HEK293 (cell line): ENCODE measurements around the gene PLEKHA5.

ENCODE experiments used
- CTCF ChIA-PET: fragments of 350-600 bp; formaldehyde crosslinking; extraction: SDS; loops from one replicate; lab custom pipeline; 2021; ENCODE audit warnings: antibody characterized with exemption; lab: Yijun Ruan, JAX
- POLR2A ChIA-PET: fragments of 300-600 bp; formaldehyde crosslinking; extraction: SDS; loops from one replicate; lab custom pipeline; 2020; ENCODE audit warnings: antibody characterized with exemption, inconsistent platforms; lab: Yijun Ruan, JAX
- H3K27ac ChIP-seq: fragments of 200-500 bp; sonication (Bioruptor generic); 2 replicates; pipeline ENCODE4 v1.5.1; 2014; ENCODE audit warnings: low read depth, low read length, control low read depth, inconsistent platforms; ENCODE audit errors: extremely low read depth
- H3K36me3 ChIP-seq, 2 experiments: fragments of 200-500 bp in 1 of 2; sonication (Bioruptor generic) in 1 of 2; 1 replicate in 1 of 2; 2 replicates in 1 of 2; pipeline ENCODE4 v1.5.1; 2014 to 2017; ENCODE audit warnings: inconsistent platforms in 2 of 2, low read length in 2 of 2; ENCODE audit not compliant: control insufficient read depth in 2 of 2, insufficient read depth in 1 of 2
- H3K4me1 ChIP-seq: fragments of 200-500 bp; sonication (Bioruptor generic); 2 replicates; pipeline ENCODE4 v1.5.1; 2014; ENCODE audit warnings: mild to moderate bottlenecking, low read length, inconsistent platforms; ENCODE audit not compliant: control insufficient read depth, insufficient read depth
- H3K4me3 ChIP-seq: 2 replicates; pipeline ENCODE4 v1.5.1; 2011; ENCODE audit warnings: low read depth, mild to moderate bottlenecking, control low read depth, low read length, moderate library complexity
- H3K9me3 ChIP-seq: fragments of 200-500 bp; sonication (Bioruptor generic); 2 replicates; pipeline ENCODE4 v1.5.1; 2014; ENCODE audit warnings: low read depth, low read length, inconsistent platforms; ENCODE audit not compliant: control insufficient read depth, insufficient read depth
- SCRT2 ChIP-seq: fragments of 450-650 bp; formaldehyde crosslinking; IDR thresholded peaks from 2 replicates; pipeline ENCODE4 v1.5.1; 2016; ENCODE audit warnings: missing biosample characterization, missing genetic modification characterization
- ZEB2 ChIP-seq: fragments of 450-650 bp; formaldehyde crosslinking; IDR thresholded peaks from 2 replicates; pipeline ENCODE4 v1.5.1; 2016; ENCODE audit warnings: missing biosample characterization, missing genetic modification characterization
- ZFP3 ChIP-seq: fragments of 450-650 bp; formaldehyde crosslinking; IDR thresholded peaks from 2 replicates; pipeline ENCODE4 v1.5.1; 2016; ENCODE audit warnings: low read depth, missing biosample characterization, missing genetic modification characterization
- ZFP37 ChIP-seq: fragments of 450-650 bp; formaldehyde crosslinking; IDR thresholded peaks from 2 replicates; pipeline ENCODE4 v1.5.1; 2016; ENCODE audit warnings: missing biosample characterization, missing genetic modification characterization
- ZIC2 ChIP-seq: fragments of 450-650 bp; formaldehyde crosslinking; IDR thresholded peaks from 2 replicates; pipeline ENCODE4 v1.5.1; 2016; ENCODE audit warnings: missing biosample characterization, missing genetic modification characterization
- ZNF16 ChIP-seq: fragments of 450-650 bp; formaldehyde crosslinking; IDR thresholded peaks from 2 replicates; pipeline ENCODE4 v1.5.1; 2016; ENCODE audit warnings: low read depth, missing biosample characterization, missing genetic modification characterization
- ZNF175 ChIP-seq: fragments of 450-650 bp; formaldehyde crosslinking; IDR thresholded peaks from 2 replicates; pipeline ENCODE4 v1.5.1; 2016; ENCODE audit warnings: missing biosample characterization, missing genetic modification characterization
- ZNF184 ChIP-seq: fragments of 450-650 bp; IDR thresholded peaks from 2 replicates; pipeline ENCODE4 v1.5.1; 2018; ENCODE audit warnings: missing biosample characterization, mild to moderate bottlenecking, missing genetic modification characterization
- ZNF239 ChIP-seq: fragments of 450-650 bp; formaldehyde crosslinking; IDR thresholded peaks from 2 replicates; pipeline ENCODE4 v1.5.1; 2016; ENCODE audit warnings: missing biosample characterization, missing genetic modification characterization
- ZNF274 ChIP-seq, 2 experiments: fragments of 200-500 bp in 1 of 2; fragments of 450-650 bp in 1 of 2; sonication (Bioruptor generic) in 1 of 2; formaldehyde crosslinking in 1 of 2; IDR thresholded peaks; 2 replicates each; pipeline versions ENCODE4 v1.5.1 to v1.6.1; 2014 to 2016; ENCODE audit warnings: borderline replicate concordance in 1 of 2, inconsistent platforms in 1 of 2, low read length in 1 of 2, missing biosample characterization in 1 of 2, missing genetic modification characterization in 1 of 2
- ZNF394 ChIP-seq: fragments of 450-650 bp; formaldehyde crosslinking; IDR thresholded peaks from 2 replicates; pipeline ENCODE4 v1.5.1; 2016; ENCODE audit warnings: missing biosample characterization, missing genetic modification characterization, mild to moderate bottlenecking, moderate library complexity, borderline replicate concordance
- ZNF426 ChIP-seq: fragments of 450-650 bp; formaldehyde crosslinking; IDR thresholded peaks from 2 replicates; pipeline ENCODE4 v1.5.1; 2017; ENCODE audit warnings: missing biosample characterization, missing genetic modification characterization, mild to moderate bottlenecking, inconsistent platforms, moderate library complexity
- ZNF433 ChIP-seq: fragments of 450-650 bp; formaldehyde crosslinking; IDR thresholded peaks from 2 replicates; pipeline ENCODE4 v1.5.1; 2016; ENCODE audit warnings: missing biosample characterization, missing genetic modification characterization, low read depth
- ZNF555 ChIP-seq: fragments of 450-650 bp; formaldehyde crosslinking; conservative IDR thresholded peaks from 2 replicates; pipeline ENCODE4 v1.5.1; 2017; ENCODE audit warnings: missing biosample characterization, mild to moderate bottlenecking, missing genetic modification characterization, inconsistent platforms
- ZNF585B ChIP-seq: fragments of 450-650 bp; formaldehyde crosslinking; IDR thresholded peaks from 2 replicates; pipeline ENCODE4 v1.5.1; 2016; ENCODE audit warnings: missing biosample characterization, missing genetic modification characterization
- ZNF654 ChIP-seq: fragments of 450-650 bp; formaldehyde crosslinking; IDR thresholded peaks from 2 replicates; pipeline ENCODE4 v1.5.1; 2016; ENCODE audit warnings: low read depth, missing biosample characterization, missing genetic modification characterization
- TF ChIP-seq, protein P1 (sequence below): fragments of 450-650 bp; formaldehyde crosslinking; IDR thresholded peaks from 2 replicates; pipeline ENCODE4 v1.5.1; 2016; ENCODE audit warnings: missing biosample characterization, missing genetic modification characterization
- TF ChIP-seq, protein P2 (sequence below): fragments of 450-650 bp; formaldehyde crosslinking; IDR thresholded peaks from 2 replicates; pipeline ENCODE4 v1.5.1; 2016; ENCODE audit warnings: missing biosample characterization, missing genetic modification characterization
- TF ChIP-seq, protein P3 (sequence below): fragments of 450-650 bp; formaldehyde crosslinking; IDR thresholded peaks from 2 replicates; pipeline ENCODE4 v1.5.1; 2017; ENCODE audit warnings: missing biosample characterization, missing genetic modification characterization
- TF ChIP-seq, protein P4 (sequence below): fragments of 450-650 bp; formaldehyde crosslinking; IDR thresholded peaks from 2 replicates; pipeline ENCODE4 v1.5.1; 2016; ENCODE audit warnings: missing biosample characterization, missing genetic modification characterization

Gene PLEKHA5

DNA sequence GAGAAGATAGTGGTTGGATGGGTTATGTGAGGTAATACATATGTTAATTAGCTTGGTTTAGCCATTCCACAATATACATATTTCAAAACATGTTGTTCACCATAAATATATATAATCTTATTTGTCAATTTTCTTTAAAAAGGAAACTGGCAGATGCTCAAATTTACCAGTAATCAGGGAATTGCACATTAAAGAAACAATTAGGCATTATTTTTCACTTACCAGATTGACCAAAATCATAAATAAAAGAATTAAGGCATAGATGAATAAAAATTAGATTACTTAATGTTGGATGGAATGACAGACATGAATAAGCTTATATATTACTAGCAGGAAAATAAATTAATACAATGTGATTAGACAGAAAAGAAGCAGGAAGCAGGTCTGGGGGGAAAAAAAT lies 147.2 kb downstream of the PLEKHA5 start:
- H3K27ac ChIP-seq: no peak overlapping the region
- no peaks in the 10 kb centered on the region for H3K9me3 ChIP-seq
- ChIA-PET CTCF (interaction anchor here (3.7 kb wide), 1 partner anchor 12 kb away, joined by 22 read pairs; no protein-coding TSS in a partner anchor), POLR2A (no interaction called here)
- TF ChIP-seq, protein P1, sequence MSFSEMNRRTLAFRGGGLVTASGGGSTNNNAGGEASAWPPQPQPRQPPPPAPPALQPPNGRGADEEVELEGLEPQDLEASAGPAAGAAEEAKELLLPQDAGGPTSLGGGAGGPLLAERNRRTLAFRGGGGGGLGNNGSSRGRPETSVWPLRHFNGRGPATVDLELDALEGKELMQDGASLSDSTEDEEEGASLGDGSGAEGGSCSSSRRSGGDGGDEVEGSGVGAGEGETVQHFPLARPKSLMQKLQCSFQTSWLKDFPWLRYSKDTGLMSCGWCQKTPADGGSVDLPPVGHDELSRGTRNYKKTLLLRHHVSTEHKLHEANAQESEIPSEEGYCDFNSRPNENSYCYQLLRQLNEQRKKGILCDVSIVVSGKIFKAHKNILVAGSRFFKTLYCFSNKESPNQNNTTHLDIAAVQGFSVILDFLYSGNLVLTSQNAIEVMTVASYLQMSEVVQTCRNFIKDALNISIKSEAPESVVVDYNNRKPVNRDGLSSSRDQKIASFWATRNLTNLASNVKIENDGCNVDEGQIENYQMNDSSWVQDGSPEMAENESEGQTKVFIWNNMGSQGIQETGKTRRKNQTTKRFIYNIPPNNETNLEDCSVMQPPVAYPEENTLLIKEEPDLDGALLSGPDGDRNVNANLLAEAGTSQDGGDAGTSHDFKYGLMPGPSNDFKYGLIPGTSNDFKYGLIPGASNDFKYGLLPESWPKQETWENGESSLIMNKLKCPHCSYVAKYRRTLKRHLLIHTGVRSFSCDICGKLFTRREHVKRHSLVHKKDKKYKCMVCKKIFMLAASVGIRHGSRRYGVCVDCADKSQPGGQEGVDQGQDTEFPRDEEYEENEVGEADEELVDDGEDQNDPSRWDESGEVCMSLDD (tag by site-specific recombination): no peak
- TF ChIP-seq ZNF433 (tag by site-specific recombination) (no peak), ZFP37 (tag by site-specific recombination) (no peak), ZFP3 (tag by site-specific recombination) (no peak), ZNF426 (tag by site-specific recombination) (no peak)
- peaks cover 7 to 11% of the 10 kb centered on the region in 2 experiments; a peak in 2 of 3 replicates for H3K36me3 ChIP-seq
- H3K4me1 ChIP-seq: peaks cover 10% of the 10 kb centered on the region
- no peak overlapping the region for H3K4me3 ChIP-seq

DNA sequence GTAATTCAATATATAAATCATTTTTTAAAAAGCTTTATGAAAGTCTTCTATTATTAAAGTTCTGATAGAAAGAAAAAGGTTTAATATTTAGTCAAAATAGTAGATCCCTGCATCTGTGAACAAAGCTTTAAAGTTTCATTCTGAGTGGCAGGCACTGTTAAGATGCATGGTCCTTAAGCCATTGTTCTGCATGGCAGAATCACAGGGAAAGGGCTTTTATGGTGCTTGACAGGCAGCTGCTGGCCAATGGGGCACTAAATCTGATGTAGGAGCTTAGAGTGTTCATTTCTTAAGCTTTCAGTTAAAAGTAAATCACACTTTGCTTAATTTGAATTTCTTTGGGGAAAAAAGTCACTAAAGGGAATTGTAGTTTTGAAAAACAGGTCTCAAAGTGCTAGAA lies 148.2 kb downstream of the PLEKHA5 start:
- H3K4me3 ChIP-seq: no peak overlapping the region
- ChIA-PET POLR2A (interaction anchor here (0.6 kb wide), 1 partner anchor 50 kb away, joined by 3 read pairs; no protein-coding TSS in a partner anchor), CTCF (interaction anchor here (3.7 kb wide), 1 partner anchor 11 kb away, joined by 22 read pairs; no protein-coding TSS in a partner anchor)
- H3K4me1 ChIP-seq: peaks cover 10% of the 10 kb centered on the region
- H3K27ac ChIP-seq: no peak overlapping the region
- no peak for TF ChIP-seq ZNF239 (tag by site-specific recombination)
- no peak for TF ChIP-seq ZNF175 (tag by site-specific recombination)
- TF ChIP-seq ZNF184 (tag by site-specific recombination): no peak
- TF ChIP-seq ZNF555: no peak
- no peak for TF ChIP-seq ZNF394 (tag by site-specific recombination)
- TF ChIP-seq ZNF16 (tag by site-specific recombination): no peak
- TF ChIP-seq ZEB2 (tag by site-specific recombination): no peak
- no peak for TF ChIP-seq ZNF274 (IDR thresholded peaks at IDR 0.05; ENCODE audit: low read length)
- no peak for TF ChIP-seq ZNF274 (tag by site-specific recombination; IDR thresholded peaks at IDR 0.05; ENCODE audit: borderline replicate concordance)
- TF ChIP-seq SCRT2: no peak
- H3K36me3 ChIP-seq: peaks cover 7 to 11% of the 10 kb centered on the region in 2 experiments; a peak in 2 of 3 replicates
- no peaks in the 10 kb centered on the region for H3K9me3 ChIP-seq

DNA sequence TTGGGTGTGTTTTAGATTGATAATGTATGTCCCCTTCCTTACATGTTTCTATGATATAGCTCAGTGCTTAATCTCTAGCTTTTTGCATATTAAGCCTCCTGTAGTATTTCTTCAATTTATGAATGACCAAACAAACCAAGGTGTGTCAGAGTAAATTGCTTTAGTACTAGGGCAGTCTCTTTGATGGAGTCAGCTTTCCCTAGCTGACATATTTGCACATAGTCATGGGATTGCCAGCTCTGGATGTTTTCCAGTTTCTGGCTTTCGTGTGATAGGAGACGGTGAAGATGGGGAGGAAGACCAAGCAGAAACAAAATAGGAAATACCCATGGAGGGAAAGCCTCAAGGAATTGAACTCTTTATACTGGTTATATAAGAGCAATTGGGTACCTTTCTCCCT lies 148.9 kb downstream of the PLEKHA5 start:
- H3K4me3 ChIP-seq: no peak overlapping the region
- ChIA-PET CTCF (interaction anchor here (3.7 kb wide), 1 partner anchor 10 kb away, joined by 22 read pairs; no protein-coding TSS in a partner anchor), POLR2A (no interaction called here)
- H3K27ac ChIP-seq: no peak overlapping the region
- no peaks in the 10 kb centered on the region for H3K9me3 ChIP-seq
- H3K36me3 ChIP-seq: peaks cover 7 to 15% of the 10 kb centered on the region in 2 experiments; a peak in 2 of 3 replicates
- H3K4me1 ChIP-seq: peaks cover 9% of the 10 kb centered on the region
- no peak for TF ChIP-seq ZNF585B
- TF ChIP-seq, protein P2, sequence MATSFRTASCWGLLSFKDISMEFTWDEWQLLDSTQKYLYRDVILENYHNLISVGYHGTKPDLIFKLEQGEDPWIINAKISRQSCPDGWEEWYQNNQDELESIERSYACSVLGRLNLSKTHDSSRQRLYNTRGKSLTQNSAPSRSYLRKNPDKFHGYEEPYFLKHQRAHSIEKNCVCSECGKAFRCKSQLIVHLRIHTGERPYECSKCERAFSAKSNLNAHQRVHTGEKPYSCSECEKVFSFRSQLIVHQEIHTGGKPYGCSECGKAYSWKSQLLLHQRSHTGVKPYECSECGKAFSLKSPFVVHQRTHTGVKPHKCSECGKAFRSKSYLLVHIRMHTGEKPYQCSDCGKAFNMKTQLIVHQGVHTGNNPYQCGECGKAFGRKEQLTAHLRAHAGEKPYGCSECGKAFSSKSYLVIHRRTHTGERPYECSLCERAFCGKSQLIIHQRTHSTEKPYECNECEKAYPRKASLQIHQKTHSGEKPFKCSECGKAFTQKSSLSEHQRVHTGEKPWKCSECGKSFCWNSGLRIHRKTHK (tag by site-specific recombination): no peak
- TF ChIP-seq ZIC2 (tag by site-specific recombination): no peak
- TF ChIP-seq ZFP37 (tag by site-specific recombination): no peak
- TF ChIP-seq, protein P3, sequence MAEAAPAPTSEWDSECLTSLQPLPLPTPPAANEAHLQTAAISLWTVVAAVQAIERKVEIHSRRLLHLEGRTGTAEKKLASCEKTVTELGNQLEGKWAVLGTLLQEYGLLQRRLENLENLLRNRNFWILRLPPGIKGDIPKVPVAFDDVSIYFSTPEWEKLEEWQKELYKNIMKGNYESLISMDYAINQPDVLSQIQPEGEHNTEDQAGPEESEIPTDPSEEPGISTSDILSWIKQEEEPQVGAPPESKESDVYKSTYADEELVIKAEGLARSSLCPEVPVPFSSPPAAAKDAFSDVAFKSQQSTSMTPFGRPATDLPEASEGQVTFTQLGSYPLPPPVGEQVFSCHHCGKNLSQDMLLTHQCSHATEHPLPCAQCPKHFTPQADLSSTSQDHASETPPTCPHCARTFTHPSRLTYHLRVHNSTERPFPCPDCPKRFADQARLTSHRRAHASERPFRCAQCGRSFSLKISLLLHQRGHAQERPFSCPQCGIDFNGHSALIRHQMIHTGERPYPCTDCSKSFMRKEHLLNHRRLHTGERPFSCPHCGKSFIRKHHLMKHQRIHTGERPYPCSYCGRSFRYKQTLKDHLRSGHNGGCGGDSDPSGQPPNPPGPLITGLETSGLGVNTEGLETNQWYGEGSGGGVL (tag by site-specific recombination): no peak
- TF ChIP-seq ZNF654 (tag by site-specific recombination): no peak
- TF ChIP-seq, protein P4, sequence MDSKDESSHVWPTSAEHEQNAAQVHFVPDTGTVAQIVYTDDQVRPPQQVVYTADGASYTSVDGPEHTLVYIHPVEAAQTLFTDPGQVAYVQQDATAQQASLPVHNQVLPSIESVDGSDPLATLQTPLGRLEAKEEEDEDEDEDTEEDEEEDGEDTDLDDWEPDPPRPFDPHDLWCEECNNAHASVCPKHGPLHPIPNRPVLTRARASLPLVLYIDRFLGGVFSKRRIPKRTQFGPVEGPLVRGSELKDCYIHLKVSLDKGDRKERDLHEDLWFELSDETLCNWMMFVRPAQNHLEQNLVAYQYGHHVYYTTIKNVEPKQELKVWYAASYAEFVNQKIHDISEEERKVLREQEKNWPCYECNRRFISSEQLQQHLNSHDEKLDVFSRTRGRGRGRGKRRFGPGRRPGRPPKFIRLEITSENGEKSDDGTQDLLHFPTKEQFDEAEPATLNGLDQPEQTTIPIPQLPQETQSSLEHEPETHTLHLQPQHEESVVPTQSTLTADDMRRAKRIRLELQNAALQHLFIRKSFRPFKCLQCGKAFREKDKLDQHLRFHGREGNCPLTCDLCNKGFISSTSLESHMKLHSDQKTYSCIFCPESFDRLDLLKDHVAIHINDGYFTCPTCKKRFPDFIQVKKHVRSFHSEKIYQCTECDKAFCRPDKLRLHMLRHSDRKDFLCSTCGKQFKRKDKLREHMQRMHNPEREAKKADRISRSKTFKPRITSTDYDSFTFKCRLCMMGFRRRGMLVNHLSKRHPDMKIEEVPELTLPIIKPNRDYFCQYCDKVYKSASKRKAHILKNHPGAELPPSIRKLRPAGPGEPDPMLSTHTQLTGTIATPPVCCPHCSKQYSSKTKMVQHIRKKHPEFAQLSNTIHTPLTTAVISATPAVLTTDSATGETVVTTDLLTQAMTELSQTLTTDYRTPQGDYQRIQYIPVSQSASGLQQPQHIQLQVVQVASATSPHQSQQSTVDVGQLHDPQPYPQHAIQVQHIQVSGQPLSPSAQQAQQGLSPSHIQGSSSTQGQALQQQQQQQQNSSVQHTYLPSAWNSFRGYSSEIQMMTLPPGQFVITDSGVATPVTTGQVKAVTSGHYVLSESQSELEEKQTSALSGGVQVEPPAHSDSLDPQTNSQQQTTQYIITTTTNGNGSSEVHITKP (tag by site-specific recombination): no peak
